Measurements from ENCODE around the gene MAD2L2. TPM values are rescaled to one million over a fixed set of nuclear protein-coding genes. Genes with fewer than 3 reads are reported as not detected.

MAD2L2 gene
- total RNA-seq, 6 experiments from 2014 or later, result 18.0 to 66.4 (median 29.7) TPM

DNA sequence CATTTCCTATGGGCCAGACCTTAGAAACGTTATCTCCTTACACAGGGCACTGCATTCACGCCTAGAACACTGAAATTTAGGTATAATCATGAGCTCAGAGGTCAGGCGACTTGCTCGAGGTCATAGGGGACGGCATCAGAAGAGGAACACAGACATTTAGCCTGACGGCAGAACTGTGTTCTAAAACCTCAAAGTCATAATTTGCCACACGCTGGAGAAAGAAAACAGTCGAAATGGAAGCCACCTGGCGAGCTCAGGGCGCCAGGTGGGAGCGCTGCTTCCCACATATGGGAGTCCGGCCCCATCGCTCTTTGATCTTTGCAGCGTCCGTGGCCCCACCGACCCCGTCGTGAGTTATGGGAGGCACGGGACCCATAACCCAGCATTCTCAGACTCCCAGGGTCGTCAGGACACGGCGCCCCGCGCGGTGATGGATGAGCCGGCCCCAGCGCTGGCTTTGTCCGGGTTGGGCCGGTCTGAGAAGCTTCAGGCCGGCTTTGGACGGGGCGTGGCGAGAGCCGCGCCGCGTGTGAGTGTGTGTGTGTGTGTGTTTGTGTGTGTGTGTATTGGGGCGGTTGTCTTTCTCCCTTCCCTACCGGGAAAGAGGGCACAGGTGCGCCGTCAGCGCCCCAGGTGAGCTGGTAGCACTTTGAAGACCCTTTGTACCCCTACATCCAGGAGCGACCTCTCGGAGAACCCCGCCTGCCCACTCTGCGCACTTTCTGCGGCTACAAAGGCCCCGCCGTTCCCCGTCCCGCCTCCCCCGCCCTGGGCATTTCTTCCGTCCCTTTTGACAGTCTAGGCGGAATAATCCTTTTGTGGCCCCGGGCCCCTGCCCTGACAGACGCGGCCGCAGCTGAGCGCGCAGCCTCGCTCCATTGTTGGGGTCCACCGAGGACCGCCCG is 9.7 kb upstream of the MAD2L2 start:
- intact Hi-C loops (cut with DNase I), result no loop called here
- WGBS (ENCODE audit: insufficient coverage, low coverage, low lambda C conversion rate, missing lambda C conversion rate), result 2% methylated on average over 21 of the region's 64 CpGs
- no peak for TF ChIP-seq CTCF (IDR thresholded peaks at IDR 0.05)
- no peak for TF ChIP-seq POLR2A (IDR thresholded peaks at IDR 0.05)
- H3K27me3 ChIP-seq, result peaks cover 4 to 22% of the 10 kb centered on the region in 2 donors
- no peaks in the 10 kb centered on the region for H3K9me3 ChIP-seq
- peak in 3 of 4 donors; percentile 27 to 42 (median 28) for ATAC-seq
- H3K4me1 ChIP-seq, result peaks cover 0 to 16% (median 0%) of the 10 kb centered on the region in 4 donors
- no peak overlapping the region for H3K4me3 ChIP-seq
- H3K27ac ChIP-seq, result no peak overlapping the region
- H3K36me3 ChIP-seq, result no peaks in the 10 kb centered on the region
- no peak for DNase-seq

GRCh38 chr1:11688506-11688905 is 7.6 kb upstream of the MAD2L2 start:
- H3K9me3 ChIP-seq, result no peaks in the 10 kb centered on the region
- DNase-seq, result no peak
- peaks cover 4 to 22% of the 10 kb centered on the region in 2 donors for H3K27me3 ChIP-seq
- intact Hi-C loops (cut with DNase I), result no loop called here
- 96% methylated on average over 3 of the region's 4 CpGs for WGBS (ENCODE audit: insufficient coverage, low coverage, low lambda C conversion rate, missing lambda C conversion rate)
- no peak for ATAC-seq
- TF ChIP-seq POLR2A (IDR thresholded peaks at IDR 0.05) (no peak), CTCF (IDR thresholded peaks at IDR 0.05) (no peak)
- no peak overlapping the region for H3K27ac ChIP-seq
- H3K36me3 ChIP-seq, result no peaks in the 10 kb centered on the region
- peaks cover 0 to 16% (median 0%) of the 10 kb centered on the region in 4 donors for H3K4me1 ChIP-seq
- no peak overlapping the region for H3K4me3 ChIP-seq

DNA sequence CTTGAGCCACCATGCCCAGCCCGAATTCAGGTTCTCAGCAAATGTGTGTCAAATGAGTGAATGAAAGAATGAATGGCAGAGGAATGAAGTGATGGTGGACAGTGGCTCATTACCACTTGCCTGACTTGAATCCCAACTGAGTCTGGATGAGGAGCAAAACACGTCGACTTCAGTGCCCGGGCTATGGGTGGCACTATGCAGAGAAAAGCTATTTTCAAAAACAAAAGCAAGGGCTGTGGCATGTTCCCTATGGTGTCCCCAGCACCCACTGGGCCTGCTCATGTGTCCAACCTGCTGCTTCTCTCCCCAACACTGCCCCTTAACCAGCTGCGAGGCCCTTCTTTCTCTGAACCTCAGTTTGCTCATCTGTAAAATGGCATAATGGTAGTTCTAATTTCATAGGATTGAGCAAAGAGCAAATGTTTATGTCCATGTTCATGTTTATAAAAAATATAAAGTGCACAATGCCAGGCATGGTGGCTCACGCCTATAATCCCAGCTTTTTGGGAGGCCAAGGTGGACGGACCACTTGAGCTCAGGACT is 4.3 kb upstream of the MAD2L2 start:
- TF ChIP-seq CTCF (IDR thresholded peaks at IDR 0.05) (no peak), POLR2A (IDR thresholded peaks at IDR 0.05) (no peak)
- 89% methylated on average over 6 of the region's 7 CpGs for WGBS (ENCODE audit: insufficient coverage, low coverage, low lambda C conversion rate, missing lambda C conversion rate)
- intact Hi-C loops (cut with DNase I), result no loop called here

GRCh38 chr1:11684070-11684469 is 3.1 kb upstream of the MAD2L2 start:
- DNase-seq, result no peak
- H3K27me3 ChIP-seq, result no peaks in the 10 kb centered on the region
- peaks cover 0 to 16% (median 3%) of the 10 kb centered on the region in 4 donors for H3K4me1 ChIP-seq
- no peak for ATAC-seq
- H3K9me3 ChIP-seq, result no peaks in the 10 kb centered on the region
- no peak overlapping the region for H3K27ac ChIP-seq
- TF ChIP-seq CTCF (IDR thresholded peaks at IDR 0.05) (no peak), POLR2A (IDR thresholded peaks at IDR 0.05) (no peak)
- H3K4me3 ChIP-seq, result no peak overlapping the region
- 70% methylated on average over 5 of the region's 7 CpGs for WGBS (ENCODE audit: insufficient coverage, low coverage, low lambda C conversion rate, missing lambda C conversion rate)
- H3K36me3 ChIP-seq, result no peaks in the 10 kb centered on the region
- intact Hi-C loops (cut with DNase I), result no loop called here

More for the DNA sequence above, 4.3 kb upstream of the MAD2L2 start:
- Histone ChIP-seq H3K27ac (no peak overlapping the region), H3K36me3 (no peaks in the 10 kb centered on the region), H3K4me1 (peaks cover 0 to 11% (median 3%) of the 10 kb centered on the region in 4 donors), H3K9me3 (no peaks in the 10 kb centered on the region), H3K27me3 (no peaks in the 10 kb centered on the region), H3K4me3 (no peak overlapping the region)
- ATAC-seq, result no peak
- DNase-seq, result no peak

All from right lobe of liver (tissue), 6 donors.